Body of pancreas (tissue), 4 donors: ENCODE results near the gene NDUFS8.

Source experiments
- CTCF ChIP-seq, 7 experiments: fragments of 450-650 bp in 4 of 7; fragments of 200-600 bp in 3 of 7; sonication (generic) in 3 of 7; IDR thresholded peaks; one replicate each; pipeline ENCODE4 v1.5.1; 2016 to 2019; ENCODE audit warnings: antibody characterized with exemption in 7 of 7
- POLR2A ChIP-seq, 3 donors: fragments of 450-650 bp; IDR thresholded peaks; one replicate each; pipeline ENCODE4 v1.6.1; 2016; ENCODE audit warnings: antibody characterized with exemption in 3 of 3, mild to moderate bottlenecking in 2 of 3

DNA sequence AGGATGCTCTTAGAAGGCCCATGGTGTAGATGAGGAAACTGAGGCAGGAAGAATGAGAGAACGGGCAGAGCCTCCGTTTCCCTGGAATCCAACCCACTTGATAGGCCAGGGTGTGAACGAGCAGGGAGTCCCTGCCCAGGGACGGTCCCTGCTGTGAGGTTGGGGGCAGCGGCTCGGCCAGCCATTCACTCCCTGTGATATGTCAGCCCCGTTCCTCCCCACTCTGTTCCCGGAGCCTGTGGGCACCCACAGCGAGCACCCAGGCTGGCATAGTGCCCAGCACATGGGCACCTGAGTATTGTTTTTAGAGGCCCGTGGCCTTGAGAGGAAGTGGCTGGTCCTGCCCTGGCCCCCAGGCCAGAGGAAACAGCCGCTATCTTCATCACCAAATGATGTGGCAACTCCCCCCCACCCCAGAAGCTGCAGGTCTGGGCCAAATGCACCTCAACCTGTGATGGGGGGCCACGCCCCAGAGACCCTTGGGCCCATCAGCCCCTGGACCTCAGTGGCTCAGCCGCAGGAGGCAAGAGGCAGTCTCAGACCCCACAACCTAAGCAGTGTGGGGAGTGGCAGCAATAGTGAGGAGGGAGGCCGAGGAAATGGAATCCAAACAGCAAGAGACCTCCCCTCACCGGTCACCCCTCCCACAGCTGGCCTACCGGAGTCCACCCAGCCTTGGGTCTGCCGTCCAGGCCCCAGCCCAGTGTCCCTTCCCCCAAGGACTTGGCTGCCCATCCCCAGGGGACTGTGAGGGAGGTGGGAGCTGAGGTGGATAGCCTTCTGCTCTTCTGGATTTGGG is 18.2 kb upstream of the NDUFS8 start:
- TF ChIP-seq CTCF (IDR thresholded peaks at IDR 0.05) (no peak), POLR2A (IDR thresholded peaks at IDR 0.05) (no peak)
